GM18505 (cell line): ENCODE results near the gene PLXNB3.
"Not testable (repeated sequence)": the region's sequence is repeated elsewhere in the genome, so short reads cannot be mapped to it uniquely, and the experiment has no call there.

Experiments
- ATAC-seq: cut with Tn5 transposase; IDR thresholded peaks from one replicate; pipeline ENCODE4 v1.9.1; 2021; ENCODE audit not compliant: unreplicated experiment
- POLR2A ChIP-seq: IDR thresholded peaks from 4 replicates; pipeline ENCODE4 v1.6.1; 2011; ENCODE audit warnings: borderline replicate concordance; ENCODE audit not compliant: insufficient read depth, insufficient read length; ENCODE audit errors: extremely low read depth

PLXNB3 gene

GRCh38 chrX:153738056-153738605 lies 25.9 kb upstream of the PLXNB3 start:
- ATAC-seq, result no peak
- no peak for TF ChIP-seq POLR2A

GRCh38 chrX:153739754-153740486 lies 24.1 kb upstream of the PLXNB3 start:
- no peak for TF ChIP-seq POLR2A
- ATAC-seq, result no peak

DNA sequence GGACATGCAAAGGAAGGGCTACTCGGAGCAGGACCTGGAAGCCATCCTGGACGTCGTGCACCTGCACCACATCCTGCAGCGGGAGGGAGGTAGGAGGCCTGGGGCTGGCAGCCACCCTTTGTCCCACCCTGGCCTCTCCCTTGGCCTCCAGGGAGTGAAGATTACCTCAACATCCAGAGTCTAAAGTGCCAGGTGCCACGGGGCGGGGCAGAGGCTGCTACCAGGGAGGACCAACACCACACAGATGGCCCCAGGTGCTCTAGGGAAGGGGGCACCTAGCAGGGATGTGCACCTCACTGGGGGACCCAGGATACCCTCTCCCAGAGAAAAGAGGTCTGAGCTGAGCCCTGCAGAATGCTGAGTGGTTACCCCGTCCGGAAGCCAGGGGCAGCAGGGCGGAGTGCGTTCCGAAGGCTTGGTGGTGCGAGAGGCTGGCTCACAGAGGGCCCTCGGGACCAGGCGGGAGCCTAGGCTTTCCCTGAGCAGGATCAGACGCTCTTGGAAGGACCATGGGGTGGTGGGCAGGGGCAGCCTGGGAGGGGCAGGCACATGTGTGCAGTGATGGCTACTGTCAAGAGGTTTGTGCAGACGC lies 23.3 kb upstream of the PLXNB3 start:
- TF ChIP-seq POLR2A, result no peak
- ATAC-seq, result no peak

DNA sequence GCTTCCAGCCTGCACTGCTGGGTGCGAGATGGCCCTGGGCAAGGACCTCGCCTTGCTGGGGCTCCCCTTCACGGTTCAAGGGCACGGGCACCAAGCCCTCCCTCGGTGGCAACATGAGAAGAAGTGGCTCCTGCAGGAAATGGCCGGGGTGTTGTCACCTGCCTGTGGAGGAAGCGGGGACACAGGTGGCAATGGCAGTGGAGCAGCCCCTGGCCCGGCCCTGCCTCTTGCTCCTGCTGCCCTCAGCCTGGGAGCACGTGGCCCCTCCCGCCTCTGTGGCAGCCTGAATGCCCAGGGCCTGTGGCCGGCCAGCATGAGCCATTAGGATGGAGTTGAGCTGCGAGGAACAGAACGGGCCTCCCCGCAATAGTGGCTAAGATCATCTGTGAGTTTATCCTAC lies 22.6 kb upstream of the PLXNB3 start:
- ATAC-seq, result no peak
- no peak for TF ChIP-seq POLR2A

GRCh38 chrX:153742111-153742510 lies 21.9 kb upstream of the PLXNB3 start:
- ATAC-seq, result not testable (repeated sequence)

GRCh38 chrX:153742796-153743467 lies 21.1 kb upstream of the PLXNB3 start:
- not testable (repeated sequence) for ATAC-seq

DNA sequence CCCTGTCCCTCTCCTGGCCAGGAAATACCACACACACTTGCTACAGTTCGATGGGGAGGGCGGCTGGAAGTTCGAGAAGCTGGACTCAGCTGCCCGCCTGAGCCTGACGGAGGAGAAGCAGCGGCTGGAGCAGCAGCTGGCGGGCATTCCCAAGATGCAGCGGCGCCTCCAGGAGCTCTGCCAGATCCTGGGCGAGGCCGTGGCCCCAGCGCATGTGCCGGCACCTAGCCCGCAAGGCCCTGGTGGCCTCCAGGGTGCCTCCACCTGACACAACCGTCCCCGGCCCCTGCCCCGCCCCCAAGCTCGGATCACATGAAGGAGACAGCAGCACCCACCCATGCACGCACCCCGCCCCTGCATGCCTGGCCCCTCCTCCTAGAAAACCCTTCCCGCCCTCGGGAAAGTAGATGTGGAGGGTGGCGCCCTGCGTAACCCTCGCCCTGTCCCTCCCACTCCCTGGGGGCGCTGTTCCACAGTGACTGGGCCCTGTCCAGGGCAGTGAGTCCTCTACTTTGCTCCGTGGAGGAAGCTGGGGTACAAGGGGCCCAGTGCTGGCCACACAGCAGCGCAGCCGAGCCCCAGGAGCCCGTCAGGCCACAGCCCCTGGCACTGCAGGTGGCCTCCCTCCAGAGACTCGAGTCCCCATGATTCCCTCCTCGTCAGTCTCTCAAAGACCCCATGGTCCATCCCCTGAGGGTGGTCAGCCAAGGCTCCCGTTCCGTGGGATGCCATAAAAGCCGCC lies 20.4 kb upstream of the PLXNB3 start:
- ATAC-seq, result not testable (repeated sequence)

DNA sequence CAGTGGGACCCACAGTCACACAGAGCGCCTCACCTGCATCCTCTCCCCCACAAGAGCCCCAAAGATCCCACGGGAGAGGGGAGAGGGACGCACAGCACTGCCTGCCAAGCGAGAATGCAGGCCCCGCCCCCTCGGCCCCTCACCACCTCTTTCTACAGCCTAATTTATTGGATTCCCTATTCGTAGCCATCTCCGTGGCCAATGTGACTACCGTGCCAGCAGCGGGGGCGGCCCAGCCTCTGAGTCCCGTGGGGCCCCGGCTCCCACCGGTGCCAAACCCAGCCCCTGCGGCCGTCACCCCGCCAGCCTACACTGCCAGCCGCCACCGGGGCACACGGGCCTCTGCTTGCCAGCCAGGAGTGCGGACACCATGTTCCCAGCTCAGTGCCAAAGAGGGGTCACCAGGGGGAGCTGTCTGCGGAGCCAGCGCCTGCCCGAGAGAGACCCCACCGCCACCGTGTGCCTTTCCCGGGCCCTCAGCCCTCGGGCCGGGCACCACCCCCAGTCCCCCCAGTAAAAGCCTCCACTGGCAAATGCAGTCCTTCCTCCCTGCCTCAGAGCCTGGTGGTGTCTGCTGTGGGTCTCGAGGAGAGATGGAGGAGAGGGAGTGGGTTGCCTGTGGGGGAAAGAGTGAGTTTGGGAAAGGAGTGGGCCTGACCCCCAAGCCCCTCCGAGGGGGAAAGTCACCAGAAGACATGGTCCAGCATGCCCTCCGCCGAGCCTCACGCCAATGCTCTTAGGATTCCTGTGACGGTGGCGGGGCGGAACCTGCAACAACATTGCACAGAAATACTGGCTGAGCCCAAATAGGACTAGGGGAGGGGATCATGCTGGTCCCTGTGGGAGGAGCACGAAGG lies 19.6 kb upstream of the PLXNB3 start:
- TF ChIP-seq POLR2A, result no peak
- no peak for ATAC-seq

DNA sequence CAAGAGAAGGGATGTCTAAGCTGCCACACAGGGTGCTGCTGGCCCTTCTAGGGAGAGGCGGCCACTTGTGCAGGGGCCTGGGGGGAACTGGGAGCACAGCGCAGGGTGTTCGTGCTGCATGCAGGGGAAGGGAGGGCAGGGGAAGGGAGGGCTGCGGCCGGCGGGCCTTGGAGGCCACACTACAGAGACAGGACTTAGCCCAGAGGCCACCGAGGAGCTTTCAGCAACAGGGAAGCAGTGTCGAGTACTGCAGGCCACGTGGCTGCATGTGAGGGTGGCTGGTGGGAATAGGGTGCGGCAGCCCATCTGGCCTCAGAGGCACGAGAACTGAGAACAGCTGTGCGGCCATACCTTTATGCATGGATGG lies 19.0 kb upstream of the PLXNB3 start:
- not testable (repeated sequence) for ATAC-seq

DNA sequence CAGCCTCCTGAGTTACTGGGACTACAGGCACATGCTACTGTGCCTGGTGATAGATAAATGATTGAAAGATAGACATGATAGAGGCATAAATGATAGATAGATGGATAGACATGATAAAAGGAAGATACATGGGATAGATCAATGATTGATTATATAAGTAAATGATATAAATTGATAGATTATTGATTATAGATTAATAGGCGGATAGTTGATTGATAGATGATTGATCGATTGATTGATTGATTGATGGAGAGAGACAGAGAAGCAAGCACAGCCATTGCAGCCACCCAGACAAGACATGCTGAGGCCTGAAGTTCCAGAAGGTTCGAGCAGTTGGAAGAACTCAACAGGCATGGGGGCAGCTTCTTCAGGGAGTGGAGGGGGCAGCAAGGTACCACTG lies 17.7 kb upstream of the PLXNB3 start:
- ATAC-seq, result no peak

DNA sequence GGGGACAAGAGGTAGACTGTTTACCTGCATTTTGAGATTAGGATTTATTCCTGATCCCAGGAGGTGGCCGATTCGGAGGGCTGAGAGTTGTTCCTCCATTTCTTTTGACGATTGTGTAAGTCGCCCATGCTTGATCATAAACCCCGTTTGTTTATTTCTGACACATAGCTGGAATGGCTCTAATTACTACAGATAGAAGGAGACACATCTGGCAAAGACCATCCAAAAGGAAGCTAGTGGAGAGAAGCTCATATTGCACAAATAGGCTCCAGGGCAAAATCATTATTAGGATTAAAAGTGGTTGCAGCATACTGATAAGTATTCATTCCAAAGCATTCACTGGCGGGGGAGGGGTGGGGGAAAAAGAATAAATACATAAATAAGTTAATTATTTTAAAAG lies 17.1 kb upstream of the PLXNB3 start:
- not testable (repeated sequence) for ATAC-seq

More for the DNA sequence above, 17.7 kb upstream of the PLXNB3 start:
- no peak for TF ChIP-seq POLR2A

GRCh38 chrX:153749017-153749416 lies 15.0 kb upstream of the PLXNB3 start:
- not testable (repeated sequence) for ATAC-seq

GRCh38 chrX:153750127-153750774 lies 13.8 kb upstream of the PLXNB3 start:
- ATAC-seq, result no peak
- TF ChIP-seq POLR2A, result no peak

GRCh38 chrX:153755136-153755535 lies 8.9 kb upstream of the PLXNB3 start:
- ATAC-seq, result no peak
- TF ChIP-seq POLR2A, result no peak
